ENCODE results near the gene MYOZ2.

Gene MYOZ2

GRCh38 chr4:119209077-119209476 is 73.4 kb downstream of the MYOZ2 start:
- no peak overlapping the region for H2AFZ ChIP-seq (ENCODE audit: low read length)
- no peaks in the 10 kb centered on the region for H3K9me2 ChIP-seq (ENCODE audit: low read depth, low read length)
- no peaks in the 10 kb centered on the region for H4K20me1 ChIP-seq (ENCODE audit: insufficient read depth, low read length)
- peaks cover 6% of the 10 kb centered on the region for H3K79me2 ChIP-seq (ENCODE audit: insufficient read depth, low read length)
- no peak overlapping the region for H3K27ac ChIP-seq (ENCODE audit: low read depth, low read length, poor library complexity, severe bottlenecking)
- no peak overlapping the region for H3K4me3 ChIP-seq (ENCODE audit: low read depth, low read length, poor library complexity, severe bottlenecking)
- H3K4me2 ChIP-seq (ENCODE audit: low read length): no peak overlapping the region
- H3K4me1 ChIP-seq (ENCODE audit: insufficient read depth, low read length, severe bottlenecking): peaks cover 26% of the 10 kb centered on the region
- TF ChIP-seq EZH2 (IDR thresholded peaks at IDR 0.05; ENCODE audit: borderline replicate concordance, low read length): no peak
- TF ChIP-seq CTCF (IDR thresholded peaks at IDR 0.05; ENCODE audit: low read length): no peak
- H3K36me3 ChIP-seq (ENCODE audit: insufficient read depth, low read length): no peaks in the 10 kb centered on the region
- no peaks in the 10 kb centered on the region for H3K27me3 ChIP-seq (ENCODE audit: insufficient read depth, low read length)
- H3F3A ChIP-seq (ENCODE audit: insufficient read depth, low read length): no peaks in the 10 kb centered on the region
- no peaks in the 10 kb centered on the region for H3K9me3 ChIP-seq (ENCODE audit: low read length)
- H3K9ac ChIP-seq (ENCODE audit: low read length): no peak overlapping the region

DNA sequence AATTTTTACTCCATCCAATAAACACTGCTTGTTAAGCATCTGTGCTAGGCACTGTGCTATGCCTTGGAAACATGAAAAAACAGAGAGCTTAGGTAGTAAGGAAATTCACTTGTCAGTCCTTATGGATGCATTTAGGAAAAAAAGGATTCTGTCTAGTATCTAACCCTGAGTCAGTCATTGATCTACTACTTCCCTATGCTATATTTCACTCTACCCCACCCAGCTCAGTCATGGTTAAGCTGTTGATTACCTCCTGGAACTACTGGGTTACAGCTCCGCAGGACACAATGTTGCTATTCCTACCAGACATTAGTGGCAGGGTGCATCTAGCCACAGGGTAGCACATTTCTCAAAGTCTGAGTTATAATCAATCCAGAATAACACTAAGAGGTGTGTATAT is 74.0 kb downstream of the MYOZ2 start:
- no peak overlapping the region for H3K9ac ChIP-seq (ENCODE audit: low read length)

GRCh38 chr4:119210775-119211174 is 75.1 kb downstream of the MYOZ2 start:
- no peaks in the 10 kb centered on the region for H3K36me3 ChIP-seq (ENCODE audit: insufficient read depth, low read length)
- H3K4me3 ChIP-seq (ENCODE audit: low read depth, low read length, poor library complexity, severe bottlenecking): peak overlapping the region; percentile 71
- H3K27ac ChIP-seq (ENCODE audit: low read depth, low read length, poor library complexity, severe bottlenecking): no peak overlapping the region
- H3K4me1 ChIP-seq (ENCODE audit: insufficient read depth, low read length, severe bottlenecking): peaks cover 32% of the 10 kb centered on the region
- no peak overlapping the region for H2AFZ ChIP-seq (ENCODE audit: low read length)
- TF ChIP-seq CTCF (IDR thresholded peaks at IDR 0.05; ENCODE audit: low read length): no peak
- no peak for TF ChIP-seq EZH2 (IDR thresholded peaks at IDR 0.05; ENCODE audit: borderline replicate concordance, low read length)
- 0 out of 2 replicates have a peak overlapping the region, but pooled peaks have one; percentile 68 for H3K4me2 ChIP-seq (ENCODE audit: low read length)
- no peaks in the 10 kb centered on the region for H3K9me2 ChIP-seq (ENCODE audit: low read depth, low read length)
- no peaks in the 10 kb centered on the region for H3K27me3 ChIP-seq (ENCODE audit: insufficient read depth, low read length)
- H3K9me3 ChIP-seq (ENCODE audit: low read length): no peaks in the 10 kb centered on the region
- H4K20me1 ChIP-seq (ENCODE audit: insufficient read depth, low read length): no peaks in the 10 kb centered on the region
- H3K79me2 ChIP-seq (ENCODE audit: insufficient read depth, low read length): peaks cover 22% of the 10 kb centered on the region
- no peaks in the 10 kb centered on the region for H3F3A ChIP-seq (ENCODE audit: insufficient read depth, low read length)
- H3K9ac ChIP-seq (ENCODE audit: low read length): no peak overlapping the region

More for the DNA sequence above, 74.0 kb downstream of the MYOZ2 start:
- Histone ChIP-seq H3K79me2 (ENCODE audit: insufficient read depth, low read length) (peaks cover 11% of the 10 kb centered on the region), H3K27ac (ENCODE audit: low read depth, low read length, poor library complexity, severe bottlenecking) (no peak overlapping the region), H3K36me3 (ENCODE audit: insufficient read depth, low read length) (no peaks in the 10 kb centered on the region), H3K27me3 (ENCODE audit: insufficient read depth, low read length) (no peaks in the 10 kb centered on the region), H3F3A (ENCODE audit: insufficient read depth, low read length) (no peaks in the 10 kb centered on the region), H3K9me3 (ENCODE audit: low read length) (no peaks in the 10 kb centered on the region), H2AFZ (ENCODE audit: low read length) (no peak overlapping the region), H4K20me1 (ENCODE audit: insufficient read depth, low read length) (no peaks in the 10 kb centered on the region), H3K4me2 (ENCODE audit: low read length) (no peak overlapping the region), H3K4me3 (ENCODE audit: low read depth, low read length, poor library complexity, severe bottlenecking) (no peak overlapping the region), H3K9me2 (ENCODE audit: low read depth, low read length) (no peaks in the 10 kb centered on the region), H3K4me1 (ENCODE audit: insufficient read depth, low read length, severe bottlenecking) (peaks cover 26% of the 10 kb centered on the region)
- TF ChIP-seq CTCF (IDR thresholded peaks at IDR 0.05; ENCODE audit: low read length) (no peak), EZH2 (IDR thresholded peaks at IDR 0.05; ENCODE audit: borderline replicate concordance, low read length) (no peak)

Measured in OCI-LY1 (cell line).